Panc1 (cell line): ENCODE data around the gene HAUS8. TPM values are rescaled to one million over a fixed set of nuclear protein-coding genes. Genes with fewer than 3 reads are reported as not detected.

ENCODE experiments used
- ATAC-seq: fragments of 200-7000 bp; cut with Tn5 transposase; 2 replicates; pipeline ENCODE4 v1.9.1; 2020; ENCODE audit warnings: mild to moderate bottlenecking, moderate library complexity
- BruUV-seq: library from RNA; stranded (reverse); fragments of 400-500 nt; replicated peaks from 2 replicates; lab custom pipeline; 2021; lab: Mats Ljungman, UMichigan
- CTCF ChIA-PET: fragments of 300-600 bp; sonication (Branson Sonifier 250); formaldehyde crosslinking; loops from one replicate; lab custom pipeline; 2022; ENCODE audit warnings: antibody characterized with exemption; lab: Charles Lee
- POLR2A ChIA-PET: fragments of 300-600 bp; sonication (Branson Sonifier 250); formaldehyde crosslinking; loops from one replicate; lab custom pipeline; 2022; ENCODE audit warnings: antibody characterized with exemption; lab: Charles Lee
- DNase-seq: peaks from one replicate; pipeline ENCODE4 v3.0.0-alpha.2; 2010; ENCODE audit warnings: low read depth, low spot score
- H3K27ac ChIP-seq: 2 replicates; pipeline ENCODE4 v1.5.1; 2011; ENCODE audit warnings: mild to moderate bottlenecking, low read length, inconsistent platforms
- H3K27me3 ChIP-seq: fragments of 200-500 bp; sonication (Bioruptor generic); 2 replicates; pipeline ENCODE4 v1.6.0; 2014; ENCODE audit warnings: low read length, inconsistent platforms; ENCODE audit not compliant: control insufficient read depth, insufficient read depth
- H3K36me3 ChIP-seq: fragments of 200-500 bp; sonication (Bioruptor generic); 2 replicates; pipeline ENCODE4 v1.5.1; 2014; ENCODE audit warnings: inconsistent platforms, mild to moderate bottlenecking, low read length, moderate library complexity; ENCODE audit not compliant: control insufficient read depth, insufficient read depth
- H3K4me1 ChIP-seq: 2 replicates; pipeline ENCODE4 v1.5.1; 2011; ENCODE audit warnings: inconsistent platforms, mild to moderate bottlenecking, low read length, moderate library complexity; ENCODE audit not compliant: control insufficient read depth, insufficient read depth
- H3K4me3 ChIP-seq, 2 experiments: 2 replicates each; pipeline ENCODE4 v1.5.1; 2011 to 2012; ENCODE audit warnings: low read depth in 2 of 2, low read length in 2 of 2, mild to moderate bottlenecking in 2 of 2, inconsistent platforms in 1 of 2, moderate library complexity in 1 of 2
- H3K9me3 ChIP-seq: fragments of 200-500 bp; sonication (Bioruptor generic); 2 replicates; pipeline ENCODE4 v1.5.1; 2014; ENCODE audit warnings: low read depth, mild to moderate bottlenecking, inconsistent platforms, low read length, moderate library complexity; ENCODE audit not compliant: control insufficient read depth, insufficient read depth
- POLR2AphosphoS5 ChIP-seq: IDR thresholded peaks from 2 replicates; pipeline ENCODE4 v1.6.1; 2012; ENCODE audit warnings: mild to moderate bottlenecking, low read depth, low read length, moderate library complexity
- REST ChIP-seq, 2 experiments: IDR thresholded peaks; 2 replicates each; pipeline ENCODE4 v1.6.1; 2011 to 2012; ENCODE audit warnings: low read depth in 2 of 2, control low read depth in 1 of 2, low read length in 1 of 2, mild to moderate bottlenecking in 1 of 2, moderate library complexity in 1 of 2; ENCODE audit not compliant: insufficient read depth in 1 of 2
- SIN3A ChIP-seq: IDR thresholded peaks from 2 replicates; pipeline ENCODE4 v1.6.1; 2012; ENCODE audit warnings: low read depth, mild to moderate bottlenecking, low read length, moderate library complexity, borderline replicate concordance; ENCODE audit not compliant: insufficient read depth
- TCF7L2 ChIP-seq: IDR thresholded peaks from 2 replicates; pipeline ENCODE4 v1.6.1; 2011; ENCODE audit warnings: mild to moderate bottlenecking, low read depth, low read length, inconsistent platforms
- in situ Hi-C: cut with HindIII; loops from 2 replicates; pipeline ENCODE4 v1.10.0; 2016; ENCODE audit warnings: low sequenced_read_pairs, low pct_unique_long_range_greater_than_20kb
- intact Hi-C: fragments of 100-400 bp; cut with micrococcal nuclease; formaldehyde crosslinking; loops from one replicate; pipeline ENCODE4 v1.10.0; 2022; ENCODE audit not compliant: unreplicated experiment
- total RNA-seq: library from RNA; stranded (reverse); gene quantifications from one replicate; pipeline ENCODE4 v1.2.1, GENCODE V29; 2021; ENCODE audit not compliant: unreplicated experiment
- TF ChIP-seq, protein P1 (sequence below): fragments of 450-650 bp; IDR thresholded peaks from 2 replicates; pipeline ENCODE4 v1.5.1; 2017; ENCODE audit warnings: mild to moderate bottlenecking

Gene HAUS8
- total RNA-seq, 1 experiment from 2014 or later = 18.2 TPM

DNA sequence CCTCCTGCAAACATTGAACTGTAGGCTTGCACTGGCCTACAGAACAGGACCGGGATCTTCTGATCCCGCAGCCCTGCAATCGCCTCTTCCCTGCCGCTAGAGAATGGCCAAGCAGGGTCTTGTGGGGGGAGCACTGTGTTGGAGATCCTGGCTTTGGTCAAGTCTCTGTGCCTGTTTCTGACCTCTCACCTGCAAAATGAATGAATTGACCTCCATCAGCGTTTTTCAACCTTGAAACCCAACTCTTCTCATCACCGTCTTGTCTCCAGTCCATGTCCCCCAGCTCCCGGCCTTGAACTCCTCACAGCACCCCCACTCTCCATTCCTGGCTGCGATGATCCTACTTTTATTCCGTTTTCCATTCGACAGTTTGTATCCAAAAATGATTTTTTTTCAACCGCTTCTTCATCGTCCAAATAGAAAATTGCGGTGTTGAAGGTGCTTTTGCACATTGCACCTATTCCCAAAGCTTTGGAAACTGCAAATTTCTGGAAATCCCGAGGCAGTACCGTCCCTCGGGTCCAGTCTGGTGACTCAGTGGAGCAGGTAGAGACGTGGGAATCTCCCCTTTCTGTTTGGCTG, 2.3 kb upstream of the HAUS8 start:
- no TSS peak for BruUV-seq
- in situ Hi-C loops = no loop called here

GRCh38 chr19:17076543-17076991, 1.3 kb upstream of the HAUS8 start:
- in situ Hi-C loops = no loop called here
- DNase-seq (no peak), ATAC-seq (peak; percentile 14)
- Histone ChIP-seq H3K9me3 (no peaks in the 10 kb centered on the region), H3K4me1 (peaks cover 32% of the 10 kb centered on the region), H3K36me3 (no peaks in the 10 kb centered on the region), H3K27ac (peak overlapping the region; percentile 76), H3K27me3 (no peaks in the 10 kb centered on the region), H3K4me3 (peak overlapping the region; percentile 61 to 81)
- TSS peak; percentile 73 for BruUV-seq
- no peak for TF ChIP-seq REST (IDR thresholded peaks at IDR 0.05; ENCODE audit: insufficient read depth in 1 of 2, low read depth in 2 of 2, low read length in 1 of 2)
- no peak for TF ChIP-seq POLR2AphosphoS5
- TF ChIP-seq TCF7L2 = no peak
- TF ChIP-seq, protein P1, sequence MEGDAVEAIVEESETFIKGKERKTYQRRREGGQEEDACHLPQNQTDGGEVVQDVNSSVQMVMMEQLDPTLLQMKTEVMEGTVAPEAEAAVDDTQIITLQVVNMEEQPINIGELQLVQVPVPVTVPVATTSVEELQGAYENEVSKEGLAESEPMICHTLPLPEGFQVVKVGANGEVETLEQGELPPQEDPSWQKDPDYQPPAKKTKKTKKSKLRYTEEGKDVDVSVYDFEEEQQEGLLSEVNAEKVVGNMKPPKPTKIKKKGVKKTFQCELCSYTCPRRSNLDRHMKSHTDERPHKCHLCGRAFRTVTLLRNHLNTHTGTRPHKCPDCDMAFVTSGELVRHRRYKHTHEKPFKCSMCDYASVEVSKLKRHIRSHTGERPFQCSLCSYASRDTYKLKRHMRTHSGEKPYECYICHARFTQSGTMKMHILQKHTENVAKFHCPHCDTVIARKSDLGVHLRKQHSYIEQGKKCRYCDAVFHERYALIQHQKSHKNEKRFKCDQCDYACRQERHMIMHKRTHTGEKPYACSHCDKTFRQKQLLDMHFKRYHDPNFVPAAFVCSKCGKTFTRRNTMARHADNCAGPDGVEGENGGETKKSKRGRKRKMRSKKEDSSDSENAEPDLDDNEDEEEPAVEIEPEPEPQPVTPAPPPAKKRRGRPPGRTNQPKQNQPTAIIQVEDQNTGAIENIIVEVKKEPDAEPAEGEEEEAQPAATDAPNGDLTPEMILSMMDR = no peak
- TF ChIP-seq SIN3A = no peak
- ChIA-PET POLR2A (no interaction called here), CTCF (interaction anchor here (0.5 kb wide), 1 partner anchor 305 kb away, joined by 5 read pairs; no protein-coding TSS in a partner anchor)
- intact Hi-C loops = no loop called here

More for the DNA sequence above, 2.3 kb upstream of the HAUS8 start:
- no peak for ATAC-seq
- H3K36me3 ChIP-seq = no peaks in the 10 kb centered on the region
- CTCF ChIA-PET = no interaction called here
- H3K4me3 ChIP-seq = peak overlapping the region; percentile 61 to 81
- TF ChIP-seq, protein P1 = no peak
- no peak for TF ChIP-seq TCF7L2
- TF ChIP-seq POLR2AphosphoS5 = no peak
- H3K27me3 ChIP-seq = no peaks in the 10 kb centered on the region
- peaks cover 32% of the 10 kb centered on the region for H3K4me1 ChIP-seq
- no peaks in the 10 kb centered on the region for H3K9me3 ChIP-seq
- POLR2A ChIA-PET = no interaction called here
- intact Hi-C loops = no loop called here
- DNase-seq = no peak
- H3K27ac ChIP-seq = peak overlapping the region; percentile 76
